Neuronal stem cell (in vitro differentiated cells): ENCODE measurements around the gene IQGAP3.
A peak's percentile ranks its signal among the peaks of the same experiment; 100 is the strongest.
"Not testable (repeated sequence)": the region's sequence is repeated elsewhere in the genome, so short reads cannot be mapped to it uniquely, and the experiment has no call there.

Source experiments
- DNase-seq: peaks from one replicate; pipeline ENCODE4 v3.0.0-alpha.2; 2013; ENCODE audit warnings: low spot score
- H2AFZ ChIP-seq: one replicate; pipeline ENCODE4 v1.6.1; 2013; ENCODE audit warnings: mild to moderate bottlenecking, low read length, inconsistent platforms
- H2AK5ac ChIP-seq: 2 replicates; pipeline ENCODE4 v1.6.1; 2013; ENCODE audit warnings: low read depth, mild to moderate bottlenecking, inconsistent platforms, low read length, moderate library complexity, mixed read lengths
- H2BK120ac ChIP-seq: 2 replicates; pipeline ENCODE4 v1.6.1; 2013; ENCODE audit warnings: low read depth, mild to moderate bottlenecking, inconsistent platforms, low read length, moderate library complexity, mixed read lengths
- H2BK12ac ChIP-seq: one replicate; pipeline ENCODE4 v1.6.1; 2013; ENCODE audit warnings: low read length, inconsistent platforms
- H2BK15ac ChIP-seq: 2 replicates; pipeline ENCODE4 v1.6.1; 2013; ENCODE audit warnings: mild to moderate bottlenecking, low read length, inconsistent platforms, mixed read lengths
- H2BK5ac ChIP-seq: one replicate; pipeline ENCODE4 v1.6.1; 2013; ENCODE audit warnings: inconsistent platforms, mild to moderate bottlenecking, low read length, moderate library complexity
- H3K14ac ChIP-seq: one replicate; pipeline ENCODE4 v1.6.1; 2013; ENCODE audit warnings: low read length, inconsistent platforms
- H3K18ac ChIP-seq: 2 replicates; pipeline ENCODE4 v1.6.1; 2013; ENCODE audit warnings: low read length, inconsistent platforms
- H3K23ac ChIP-seq: 2 replicates; pipeline ENCODE4 v1.6.1; 2013; ENCODE audit warnings: low read depth, mild to moderate bottlenecking, mixed read lengths, low read length, inconsistent platforms; ENCODE audit not compliant: poor library complexity
- H3K27ac ChIP-seq: replicated peaks from 3 replicates; pipeline ENCODE4 v1.5.1; 2013; ENCODE audit warnings: low read length, inconsistent platforms
- H3K27me3 ChIP-seq, 3 experiments: 2 replicates each; pipeline ENCODE4 v1.6.1; 2013; ENCODE audit warnings: low read length in 3 of 3, mild to moderate bottlenecking in 2 of 3, inconsistent platforms in 1 of 3, low read depth in 1 of 3, mixed read lengths in 1 of 3, moderate library complexity in 1 of 3; ENCODE audit not compliant: control insufficient read depth in 3 of 3, insufficient read depth in 3 of 3
- H3K36me3 ChIP-seq, 2 donors: replicated peaks in 1 of 2; 2 replicates each; pipeline ENCODE4 v1.6.1; 2013; ENCODE audit warnings: low read length in 2 of 2; ENCODE audit not compliant: control insufficient read depth in 2 of 2, insufficient read depth in 2 of 2
- H3K4ac ChIP-seq: 2 replicates; pipeline ENCODE4 v1.6.1; 2013; ENCODE audit warnings: inconsistent platforms, mild to moderate bottlenecking, low read length, moderate library complexity
- H3K4me1 ChIP-seq, 2 donors: 1 replicate in 1 of 2; 2 replicates in 1 of 2; pipeline ENCODE4 v1.6.1; 2013; ENCODE audit warnings: low read length in 2 of 2, low read depth in 1 of 2; ENCODE audit not compliant: control insufficient read depth in 2 of 2, insufficient read depth in 1 of 2
- H3K4me2 ChIP-seq: one replicate; pipeline ENCODE4 v1.6.1; 2013; ENCODE audit warnings: mild to moderate bottlenecking, low read length, inconsistent platforms; ENCODE audit not compliant: insufficient read depth, poor library complexity, severe bottlenecking
- H3K4me3 ChIP-seq, 2 donors: 2 replicates each; pipeline ENCODE4 v1.5.1; 2013; ENCODE audit warnings: low read length in 2 of 2, mild to moderate bottlenecking in 2 of 2, inconsistent platforms in 1 of 2, moderate library complexity in 1 of 2
- H3K79me1 ChIP-seq: one replicate; pipeline ENCODE4 v1.6.1; 2013; ENCODE audit warnings: low read depth, mild to moderate bottlenecking, inconsistent platforms, low read length, moderate library complexity
- H3K9ac ChIP-seq: one replicate; pipeline ENCODE4 v1.6.1; 2013; ENCODE audit warnings: mild to moderate bottlenecking, low read depth, low read length, inconsistent platforms; ENCODE audit not compliant: poor library complexity
- H3K9me3 ChIP-seq, 2 donors: replicated peaks in 1 of 2; 2 replicates each; pipeline versions ENCODE3 to v1.6.1; 2013; ENCODE audit warnings: low read length in 2 of 2, mild to moderate bottlenecking in 2 of 2, inconsistent platforms in 1 of 2, low read depth in 1 of 2, mixed read lengths in 1 of 2, moderate library complexity in 1 of 2; ENCODE audit not compliant: control insufficient read depth in 2 of 2, insufficient read depth in 1 of 2
- H4K8ac ChIP-seq: one replicate; pipeline ENCODE4 v1.6.1; 2013; ENCODE audit warnings: low read depth, mild to moderate bottlenecking, inconsistent platforms, low read length, moderate library complexity
- H4K91ac ChIP-seq: one replicate; pipeline ENCODE4 v1.6.1; 2013; ENCODE audit warnings: low read length, low read depth, mild to moderate bottlenecking, inconsistent platforms; ENCODE audit not compliant: poor library complexity
- WGBS, 2 donors: extraction: QIAGEN DNeasy Blood & Tissue Kit; methylation state at CpG; one replicate each; pipeline ENCODE4 v1.1.7; 2013; ENCODE audit warnings: missing lambda C conversion rate in 2 of 2, mixed read lengths in 1 of 2; ENCODE audit not compliant: insufficient read length in 2 of 2, insufficient replicate concordance in 1 of 2; ENCODE audit errors: extremely low coverage in 2 of 2; 5-methylcytosine and 5-hydroxymethylcytosine counted together

Gene IQGAP3

DNA sequence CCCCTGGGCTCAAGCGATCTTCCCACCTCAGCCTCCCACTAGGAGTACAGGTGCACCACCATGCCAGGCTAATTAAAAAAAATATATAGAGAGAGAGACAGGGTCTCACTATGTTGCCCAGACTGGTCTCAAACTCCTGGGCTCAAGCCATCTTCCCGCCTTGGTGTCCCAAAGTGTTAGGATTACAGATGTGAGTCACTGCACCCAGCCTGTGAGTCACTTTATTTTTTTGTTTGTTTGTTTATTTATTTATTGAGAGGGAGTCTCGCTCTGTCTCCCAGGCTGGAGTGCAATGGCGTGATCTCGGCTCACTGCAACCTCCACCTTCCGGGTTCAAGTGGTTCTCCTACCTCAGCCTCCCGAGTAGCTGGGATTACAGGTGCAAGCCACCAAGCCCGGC, 15.6 kb upstream of the IQGAP3 start:
- not testable (repeated sequence) for H3K14ac ChIP-seq, H2BK120ac ChIP-seq, H3K79me1 ChIP-seq, H3K4me2 ChIP-seq, H2AFZ ChIP-seq, H3K9me3 ChIP-seq, H2BK12ac ChIP-seq, H2BK5ac ChIP-seq, H3K4me1 ChIP-seq, H3K4me3 ChIP-seq, H4K91ac ChIP-seq, DNase-seq, H3K9ac ChIP-seq, H3K36me3 ChIP-seq, H2AK5ac ChIP-seq, H3K4ac ChIP-seq, H3K27ac ChIP-seq, H2BK15ac ChIP-seq, H3K18ac ChIP-seq, H3K23ac ChIP-seq, H4K8ac ChIP-seq
- peaks cover 0 to 32% (median 2%) of the 10 kb centered on the region in 3 experiments for H3K27me3 ChIP-seq
- no CpG with 5 or more reads among the region's 8 CpGs for WGBS, 2 donors

DNA sequence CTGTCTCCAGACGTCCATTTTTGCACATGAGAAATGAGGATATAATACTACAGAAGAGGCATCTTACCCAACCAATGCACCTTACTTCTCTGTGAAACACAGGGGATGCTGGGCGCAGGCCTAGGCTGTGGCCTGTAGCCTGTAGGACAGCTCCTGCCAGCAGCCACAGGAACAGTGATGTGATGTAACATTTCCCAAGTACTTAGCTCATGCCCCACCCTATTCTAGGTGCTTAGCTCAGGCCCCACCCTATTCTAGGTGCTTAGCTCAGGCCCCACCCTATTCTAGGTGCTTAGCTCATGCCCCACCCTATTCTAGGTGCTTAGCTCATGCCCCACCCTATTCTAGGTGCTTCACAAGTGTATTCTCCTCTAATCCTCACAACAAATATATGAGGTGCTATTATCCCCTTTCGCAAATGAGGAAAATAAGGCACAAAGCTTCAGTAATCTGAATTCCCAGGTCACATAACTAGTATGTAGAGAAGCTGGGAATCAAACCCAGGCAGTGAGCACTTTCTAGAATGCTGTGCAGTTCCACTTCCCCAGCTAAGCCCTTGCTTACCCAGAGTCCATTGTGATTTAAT, 14.6 kb upstream of the IQGAP3 start:
- Histone ChIP-seq H3K9me3 (no peaks in the 10 kb centered on the region), H2BK5ac (no peak overlapping the region), H3K27me3 (peaks cover 0 to 42% (median 2%) of the 10 kb centered on the region in 3 experiments), H3K14ac (no peak overlapping the region), H4K8ac (no peak overlapping the region), H4K91ac (no peak overlapping the region), H3K9ac (no peak overlapping the region), H2AFZ (no peak overlapping the region), H2BK15ac (no peak overlapping the region), H3K27ac (no peak overlapping the region), H3K4me2 (no peak overlapping the region), H3K18ac (no peak overlapping the region), H2AK5ac (no peak overlapping the region), H3K4me3 (no peak overlapping the region), H3K4ac (no peak overlapping the region), H2BK12ac (no peak overlapping the region), H3K79me1 (peaks cover 1% of the 10 kb centered on the region), H3K23ac (no peak overlapping the region), H2BK120ac (no peak overlapping the region), H3K36me3 (no peaks in the 10 kb centered on the region), H3K4me1 (peaks cover 0 to 1% of the 10 kb centered on the region in 2 donors)
- no CpG with 5 or more reads among the region's 3 CpGs for WGBS, 2 donors
- no peak for DNase-seq

DNA sequence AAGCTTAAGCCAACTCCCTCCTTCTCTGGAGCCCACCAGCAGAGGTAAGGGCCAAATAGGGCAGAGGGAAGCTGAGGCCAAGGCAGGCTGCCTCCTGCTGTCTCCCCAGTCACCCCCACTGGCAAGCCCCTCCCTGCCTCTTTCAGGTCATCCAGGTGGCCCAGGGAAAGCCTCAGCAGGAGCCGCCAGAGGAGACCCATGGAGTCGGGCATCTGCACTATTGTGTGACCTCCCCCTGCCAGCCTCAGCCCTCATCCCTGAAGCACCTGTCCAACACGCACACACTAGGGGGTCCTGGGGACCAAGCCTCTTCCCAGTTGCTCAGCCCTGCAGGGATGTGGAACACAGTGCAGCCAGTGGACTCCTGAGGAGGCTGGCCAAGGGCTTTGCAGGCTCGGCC, 14.0 kb upstream of the IQGAP3 start:
- DNase-seq = no peak
- H3K9me3 ChIP-seq = no peaks in the 10 kb centered on the region
- H2AFZ ChIP-seq = no peak overlapping the region
- no peak overlapping the region for H3K9ac ChIP-seq
- H3K18ac ChIP-seq = no peak overlapping the region
- H3K27me3 ChIP-seq = peaks cover 0 to 48% (median 2%) of the 10 kb centered on the region in 3 experiments
- H4K91ac ChIP-seq = no peak overlapping the region
- H3K36me3 ChIP-seq = no peaks in the 10 kb centered on the region
- no peaks in the 10 kb centered on the region for H3K79me1 ChIP-seq
- H2BK120ac ChIP-seq = no peak overlapping the region
- no peak overlapping the region for H2BK12ac ChIP-seq
- H2BK15ac ChIP-seq = no peak overlapping the region
- H3K4me3 ChIP-seq = no peak overlapping the region
- no peak overlapping the region for H3K4ac ChIP-seq
- no peak overlapping the region for H2BK5ac ChIP-seq
- H3K14ac ChIP-seq = no peak overlapping the region
- peaks cover 0 to 1% of the 10 kb centered on the region in 2 donors for H3K4me1 ChIP-seq
- H3K23ac ChIP-seq = no peak overlapping the region
- H3K4me2 ChIP-seq = no peak overlapping the region
- no peak overlapping the region for H2AK5ac ChIP-seq
- no peak overlapping the region for H3K27ac ChIP-seq
- WGBS, 2 donors = no CpG with 5 or more reads among the region's 4 CpGs
- H4K8ac ChIP-seq = no peak overlapping the region

DNA sequence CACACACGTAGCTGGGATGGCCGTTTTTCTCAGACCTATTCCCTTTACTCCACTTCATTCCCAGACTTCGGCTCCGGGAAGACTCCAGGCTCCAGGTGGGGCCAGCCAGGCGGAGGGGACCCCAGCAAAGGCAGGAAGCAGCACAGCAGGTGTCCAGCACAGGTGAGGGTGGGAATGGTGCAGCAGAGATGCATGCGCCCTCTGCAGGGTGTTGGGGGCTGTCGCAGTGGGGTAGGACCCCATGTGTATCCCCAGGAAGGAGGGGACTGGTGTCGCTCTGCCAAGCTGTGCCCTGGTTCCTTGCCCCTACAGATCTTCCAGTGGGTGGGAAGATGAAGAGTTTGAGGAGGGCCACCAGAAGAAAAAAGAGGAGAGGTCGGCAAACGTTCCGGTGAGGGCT, 12.4 kb upstream of the IQGAP3 start:
- Histone ChIP-seq H4K91ac (no peak overlapping the region), H3K36me3 (no peaks in the 10 kb centered on the region), H2BK12ac (no peak overlapping the region), H3K23ac (no peak overlapping the region), H3K14ac (no peak overlapping the region), H2AK5ac (peak overlapping the region; percentile 65), H3K79me1 (no peaks in the 10 kb centered on the region), H3K4me3 (no peak overlapping the region), H3K4me2 (no peak overlapping the region), H3K18ac (no peak overlapping the region), H2BK120ac (no peak overlapping the region), H2BK15ac (peak overlapping the region; percentile 67), H3K9me3 (no peaks in the 10 kb centered on the region), H3K27ac (no peak overlapping the region), H3K4me1 (peaks cover 0 to 1% of the 10 kb centered on the region in 2 donors), H2AFZ (no peak overlapping the region), H3K4ac (no peak overlapping the region), H4K8ac (no peak overlapping the region), H3K9ac (no peak overlapping the region), H2BK5ac (no peak overlapping the region), H3K27me3 (peaks cover 0 to 59% (median 2%) of the 10 kb centered on the region in 3 experiments)
- no peak for DNase-seq
- no CpG with 5 or more reads among the region's 11 CpGs for WGBS, 2 donors
